Suprapubic skin (tissue), 4 donors: Measurements from ENCODE around the gene MTX2. TPM values are rescaled to one million over a fixed set of nuclear protein-coding genes. Genes with fewer than 3 reads are reported as not detected.

ENCODE experiments used
- DNase-seq, 2 donors: peaks; one replicate each; pipeline ENCODE4 v3.0.0-alpha.2; 2019; ENCODE audit warnings: low spot score in 2 of 2
- H3K27ac ChIP-seq: fragments of 200-600 bp; sonication (generic); one replicate; pipeline ENCODE4 v1.5.1; 2019
- H3K27me3 ChIP-seq: fragments of 200-600 bp; sonication (generic); one replicate; pipeline ENCODE4 v1.5.1; 2019
- H3K36me3 ChIP-seq: fragments of 200-600 bp; sonication (generic); one replicate; pipeline ENCODE4 v1.5.1; 2019
- H3K4me1 ChIP-seq: fragments of 200-600 bp; sonication (generic); one replicate; pipeline ENCODE4 v1.5.1; 2019
- H3K4me3 ChIP-seq: fragments of 200-600 bp; sonication (generic); one replicate; pipeline ENCODE4 v1.5.1; 2019; ENCODE audit warnings: mild to moderate bottlenecking
- H3K9me3 ChIP-seq: fragments of 200-600 bp; sonication (generic); one replicate; pipeline ENCODE4 v1.5.1; 2019
- CTCF ChIP-seq, 2 donors: fragments of 200-600 bp in 1 of 2; fragments of 450-650 bp in 1 of 2; sonication (generic) in 1 of 2; IDR thresholded peaks; one replicate each; pipeline ENCODE4 v1.5.1; 2016 to 2019; ENCODE audit warnings: antibody characterized with exemption in 2 of 2, mild to moderate bottlenecking in 1 of 2, moderate library complexity in 1 of 2
- EP300 ChIP-seq: sonication (generic); formaldehyde crosslinking; IDR thresholded peaks from one replicate; pipeline ENCODE4 v1.6.1; 2017; ENCODE audit warnings: antibody characterized with exemption
- POLR2A ChIP-seq, 2 donors: fragments of 450-650 bp; IDR thresholded peaks; one replicate each; pipeline ENCODE4 v1.6.1; 2017; ENCODE audit warnings: antibody characterized with exemption in 2 of 2, mild to moderate bottlenecking in 2 of 2, moderate library complexity in 2 of 2
- POLR2AphosphoS5 ChIP-seq, 3 donors: sonication (generic); formaldehyde crosslinking; IDR thresholded peaks; one replicate each; pipeline ENCODE4 v1.6.1; 2017; ENCODE audit warnings: antibody characterized with exemption in 3 of 3
- WGBS: methylation state at CpG from one replicate; pipeline ENCODE4 v1.1.5; 2018; 5-methylcytosine and 5-hydroxymethylcytosine counted together
- total RNA-seq, 4 donors: library from RNA; depleted of rRNA; stranded (reverse); fragments of >200 nt; gene quantifications; one replicate each; pipeline ENCODE4 v1.1.0, GENCODE V29; 2016

MTX2 gene
- total RNA-seq, 4 donors from 2014 or later = 23.3 to 33.5 (median 31.2) TPM

- TF ChIP-seq CTCF (IDR thresholded peaks at IDR 0.05) (no peak), POLR2A (IDR thresholded peaks at IDR 0.05) (no peak), EP300 (no peak), POLR2AphosphoS5 (IDR thresholded peaks at IDR 0.05) (no peak)
- no peak for DNase-seq
- Histone ChIP-seq H3K27me3 (no peaks in the 10 kb centered on the region), H3K27ac (no peak overlapping the region), H3K4me3 (no peak overlapping the region), H3K4me1 (no peaks in the 10 kb centered on the region), H3K9me3 (no peaks in the 10 kb centered on the region), H3K36me3 (peaks cover 3% of the 10 kb centered on the region)
- WGBS = 93% methylated on average over 3 of the region's 3 CpGs
Measured at GRCh38 chr2:176338395-176338794, 69.2 kb downstream of the MTX2 start.

GRCh38 chr2:176339208-176339607 is 70.0 kb downstream of the MTX2 start:
- Histone ChIP-seq H3K27ac (no peak overlapping the region), H3K36me3 (peaks cover 3% of the 10 kb centered on the region), H3K4me3 (no peak overlapping the region), H3K4me1 (no peaks in the 10 kb centered on the region), H3K9me3 (no peaks in the 10 kb centered on the region), H3K27me3 (no peaks in the 10 kb centered on the region)
- WGBS = 93% methylated on average over 1 of the region's 1 CpG
- DNase-seq = no peak
- no peak for TF ChIP-seq EP300
- TF ChIP-seq POLR2AphosphoS5 (IDR thresholded peaks at IDR 0.05) = no peak
- no peak for TF ChIP-seq POLR2A (IDR thresholded peaks at IDR 0.05)

- no peak overlapping the region for H3K4me3 ChIP-seq
- H3K9me3 ChIP-seq = no peaks in the 10 kb centered on the region
- no peaks in the 10 kb centered on the region for H3K27me3 ChIP-seq
- TF ChIP-seq EP300 (no peak), CTCF (IDR thresholded peaks at IDR 0.05) (no peak), POLR2AphosphoS5 (IDR thresholded peaks at IDR 0.05) (no peak)
- no peaks in the 10 kb centered on the region for H3K4me1 ChIP-seq
- WGBS = 88% methylated on average over 4 of the region's 4 CpGs
- no peak overlapping the region for H3K27ac ChIP-seq
- no peaks in the 10 kb centered on the region for H3K36me3 ChIP-seq
- no peak for DNase-seq
Measured at GRCh38 chr2:176356251-176356650, 87.0 kb downstream of the MTX2 start.

GRCh38 chr2:176364273-176364977 is 95.2 kb downstream of the MTX2 start:
- WGBS = 81% methylated on average over 3 of the region's 3 CpGs
- H3K27ac ChIP-seq = no peak overlapping the region
- no peak for DNase-seq

GRCh38 chr2:176368349-176368748 is 99.1 kb downstream of the MTX2 start:
- no peak for TF ChIP-seq POLR2AphosphoS5 (IDR thresholded peaks at IDR 0.05)
- TF ChIP-seq CTCF (IDR thresholded peaks at IDR 0.05) = no peak
- no peak for TF ChIP-seq EP300
- TF ChIP-seq POLR2A (IDR thresholded peaks at IDR 0.05) = no peak
- H3K36me3 ChIP-seq = no peaks in the 10 kb centered on the region
- no peaks in the 10 kb centered on the region for H3K27me3 ChIP-seq

More at GRCh38 chr2:176364273-176364977, 95.2 kb downstream of the MTX2 start:
- TF ChIP-seq POLR2A (IDR thresholded peaks at IDR 0.05) (no peak), POLR2AphosphoS5 (IDR thresholded peaks at IDR 0.05) (no peak), CTCF (IDR thresholded peaks at IDR 0.05) (no peak), EP300 (no peak)
- Histone ChIP-seq H3K4me1 (no peaks in the 10 kb centered on the region), H3K9me3 (no peaks in the 10 kb centered on the region), H3K36me3 (no peaks in the 10 kb centered on the region), H3K4me3 (no peak overlapping the region), H3K27me3 (no peaks in the 10 kb centered on the region)

More at GRCh38 chr2:176368349-176368748, 99.1 kb downstream of the MTX2 start:
- no peak for DNase-seq
- Histone ChIP-seq H3K4me3 (no peak overlapping the region), H3K27ac (no peak overlapping the region), H3K9me3 (no peaks in the 10 kb centered on the region), H3K4me1 (no peaks in the 10 kb centered on the region)
- 89% methylated on average over 1 of the region's 1 CpG for WGBS
